ENCODE measurements around the gene CRABP2. TPM values are rescaled to one million over a fixed set of nuclear protein-coding genes. Genes with fewer than 3 reads are reported as not detected.

CRABP2 gene
- total and polyA plus RNA-seq, 2 donors (not counting 3 experiments of a cell fraction or from before 2014, with no cell fraction given): 0.32 to 1.0 TPM

GRCh38 chr1:156751451-156751756 is 46.0 kb upstream of the CRABP2 start, which contains the start of gene HDGF:
TSS of gene HDGF (minus strand) at chr1:156751675. CDS start at chr1:156751429, 246 bp downstream.
- ChIA-PET CTCF (interaction anchor here (0.8 to 3.9 kb wide), 8 partner anchors 9 to 140 kb away, joined by 3 to 49 read pairs (median 14); partner anchors contain the start of genes INSRR, ISG20L2, METTL25B and MRPL24), POLR2A (interaction anchor here (0.7 to 2.3 kb wide), 3 partner anchors 10 to 23 kb away, joined by 3 to 27 read pairs (median 6); partner anchors contain the start of genes ISG20L2, METTL25B, MRPL24 and PRCC)
- Histone ChIP-seq H3K9ac (replicated peaks; ENCODE audit: extremely low read depth, insufficient read depth, low read length) (peak within 1 kb of the TSS; percentile 69), H3K4me1 (ENCODE audit: control insufficient read depth, extremely low read depth, insufficient read depth, low read length) (peaks cover 45% of the 10 kb centered on the region), H3K79me2 (ENCODE audit: control insufficient read depth, insufficient read depth, low read length) (peaks cover 57% of the 10 kb centered on the region), H3K27me3 (ENCODE audit: control insufficient read depth in 2 of 2, insufficient read depth in 2 of 2, low read length in 2 of 2) (no peaks in the 10 kb centered on the region), H3K4me2 (ENCODE audit: insufficient read depth, low read length) (peak within 1 kb of the TSS; percentile 76), H3K36me3 (ENCODE audit: control insufficient read depth in 2 of 2, extremely low read depth in 1 of 2, insufficient read depth in 2 of 2, low read length in 2 of 2) (no peaks in the 10 kb centered on the region), H3K4me3 (replicated peaks in 1 of 3; ENCODE audit: insufficient read depth in 1 of 3, low read depth in 1 of 3, low read length in 3 of 3) (peak within 1 kb of the TSS; percentile 88 to 94 (median 92)), H2AFZ (ENCODE audit: low read depth, low read length) (peak within 1 kb of the TSS; percentile 63), H4K20me1 (replicated peaks; ENCODE audit: control insufficient read depth, extremely low read depth, insufficient read depth, low read length) (no peaks in the 10 kb centered on the region), H3K9me3 (replicated peaks; ENCODE audit: control insufficient read depth, insufficient read depth, low read length) (no peaks in the 10 kb centered on the region), H3K27ac (ENCODE audit: insufficient read depth, low read depth, low read length) (peak within 1 kb of the TSS; percentile 85), H3K9me1 (replicated peaks; ENCODE audit: control insufficient read depth, extremely low read depth, insufficient read depth, low read length) (no peaks in the 10 kb centered on the region)
- dilution Hi-C loops (cut with MboI; ENCODE audit: extremely low pct_ligation_motif_present, low sequenced_read_pairs) (no loop called here), intact Hi-C loops (cut with micrococcal nuclease) (loop anchor here (1.0 kb wide), 3 partner anchors 10 to 23 kb away; partner anchors contain the start of genes ISG20L2, METTL25B, MRPL24 and PRCC)
- BruUV-seq (replicated peaks): no TSS peak
- DNase-seq (ENCODE audit: low read depth, low spot score): no peak
- no peak for FAIRE-seq
- TF ChIP-seq EZH2 (IDR thresholded peaks at IDR 0.05; ENCODE audit: borderline replicate concordance, low read depth, low read length, severe bottlenecking) (no peak), MYC (IDR thresholded peaks at IDR 0.05; ENCODE audit: low read depth, low read length) (peak; percentile 1), POLR2A (IDR thresholded peaks at IDR 0.05; ENCODE audit: low read depth, low read length) (no peak)

GRCh38 chr1:156750711-156751450 is 45.5 kb upstream of the CRABP2 start:
- ChIA-PET CTCF (interaction anchor here (0.8 to 3.9 kb wide), 8 partner anchors 10 to 141 kb away, joined by 3 to 49 read pairs (median 14); partner anchors contain the start of genes INSRR, ISG20L2, METTL25B and MRPL24), POLR2A (interaction anchor here (0.6 to 2.3 kb wide), 3 partner anchors 10 to 17 kb away, joined by 6 to 27 read pairs (median 8); partner anchors contain the start of genes MRPL24 and PRCC)
- H2AFZ ChIP-seq (ENCODE audit: low read depth, low read length): no peak overlapping the region
- peaks cover 50% of the 10 kb centered on the region for H3K4me1 ChIP-seq (ENCODE audit: control insufficient read depth, extremely low read depth, insufficient read depth, low read length)
- H3K9me1 ChIP-seq (replicated peaks; ENCODE audit: control insufficient read depth, extremely low read depth, insufficient read depth, low read length): no peaks in the 10 kb centered on the region
- no TSS peak for BruUV-seq (replicated peaks)
- dilution Hi-C loops (cut with MboI; ENCODE audit: extremely low pct_ligation_motif_present, low sequenced_read_pairs): no loop called here
- peak; percentile 31 for FAIRE-seq
- no peaks in the 10 kb centered on the region for H3K9me3 ChIP-seq (replicated peaks; ENCODE audit: control insufficient read depth, insufficient read depth, low read length)
- peak overlapping the region; percentile 88 to 94 (median 92) for H3K4me3 ChIP-seq (replicated peaks in 1 of 3; ENCODE audit: insufficient read depth in 1 of 3, low read depth in 1 of 3, low read length in 3 of 3)
- TF ChIP-seq POLR2AphosphoS5 (IDR thresholded peaks at IDR 0.05; ENCODE audit: insufficient read depth, low read depth, low read length) (peak; percentile 36), GATA2 (IDR thresholded peaks at IDR 0.05; ENCODE audit: insufficient read depth, insufficient read length, low read depth, low read length) (no peak)
- peak; percentile 40 for DNase-seq (ENCODE audit: low read depth, low spot score)
- no peaks in the 10 kb centered on the region for H4K20me1 ChIP-seq (replicated peaks; ENCODE audit: control insufficient read depth, extremely low read depth, insufficient read depth, low read length)
- H3K79me2 ChIP-seq (ENCODE audit: control insufficient read depth, insufficient read depth, low read length): peaks cover 62% of the 10 kb centered on the region
- intact Hi-C loops (cut with micrococcal nuclease): loop anchor here (1.0 kb wide), 3 partner anchors 10 to 23 kb away; partner anchors contain the start of genes ISG20L2, METTL25B, MRPL24 and PRCC
- no peaks in the 10 kb centered on the region for H3K27me3 ChIP-seq (ENCODE audit: control insufficient read depth in 2 of 2, insufficient read depth in 2 of 2, low read length in 2 of 2)
- H3K27ac ChIP-seq (ENCODE audit: insufficient read depth, low read depth, low read length): peak overlapping the region; percentile 85
- H3K9ac ChIP-seq (replicated peaks; ENCODE audit: extremely low read depth, insufficient read depth, low read length): peak overlapping the region; percentile 69
- no peaks in the 10 kb centered on the region for H3K36me3 ChIP-seq (ENCODE audit: control insufficient read depth in 2 of 2, extremely low read depth in 1 of 2, insufficient read depth in 2 of 2, low read length in 2 of 2)
- peak overlapping the region; percentile 76 for H3K4me2 ChIP-seq (ENCODE audit: insufficient read depth, low read length)

Data from endothelial cell of umbilical vein (primary cell).